ENCODE data around the gene GNAI1.
A peak's percentile ranks its signal among the peaks of the same experiment; 100 is the strongest.

The GNAI1 gene

DNA sequence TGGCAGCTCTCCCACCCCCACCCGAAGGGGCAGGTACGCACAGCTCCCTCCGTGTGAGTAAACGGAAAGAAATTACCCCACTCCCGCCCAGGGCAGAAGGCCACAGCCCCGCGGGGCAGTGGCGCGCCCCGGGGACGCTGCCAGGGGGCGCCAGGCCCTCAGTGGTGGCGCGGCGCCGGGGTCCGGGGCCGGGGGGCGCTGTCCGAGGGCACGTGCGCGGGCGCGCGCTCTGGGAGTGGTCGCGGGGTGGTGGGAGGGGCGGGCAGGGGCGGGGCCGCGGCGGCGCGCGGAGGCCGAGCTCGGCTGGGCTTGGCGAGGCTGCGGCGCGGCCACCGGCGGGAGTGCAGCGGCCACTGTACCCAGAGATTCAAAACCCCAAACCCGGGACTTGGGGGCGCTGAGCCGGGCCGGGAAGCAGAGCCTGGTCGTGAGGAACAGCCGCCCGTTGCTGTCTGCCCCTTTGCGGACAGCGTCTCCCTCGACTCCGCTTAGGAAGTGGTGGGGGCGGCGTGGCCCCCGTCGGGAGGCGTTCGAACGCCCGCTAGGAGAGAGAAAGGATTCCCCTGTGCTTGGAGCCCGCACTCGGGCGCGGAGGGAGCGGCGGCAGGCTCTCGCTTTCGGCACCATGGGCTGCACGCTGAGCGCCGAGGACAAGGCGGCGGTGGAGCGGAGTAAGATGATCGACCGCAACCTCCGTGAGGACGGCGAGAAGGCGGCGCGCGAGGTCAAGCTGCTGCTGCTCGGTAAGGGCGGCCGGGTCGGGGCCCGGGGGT, at the start of gene GNAI1:
Gene GNAI1, plus strand, starts transcription at position 296 of the 773 bp plus-strand sequence. Its CDS starts 330 bp downstream, at position 626.
- peak; percentile 15 for DNase-seq

DNA sequence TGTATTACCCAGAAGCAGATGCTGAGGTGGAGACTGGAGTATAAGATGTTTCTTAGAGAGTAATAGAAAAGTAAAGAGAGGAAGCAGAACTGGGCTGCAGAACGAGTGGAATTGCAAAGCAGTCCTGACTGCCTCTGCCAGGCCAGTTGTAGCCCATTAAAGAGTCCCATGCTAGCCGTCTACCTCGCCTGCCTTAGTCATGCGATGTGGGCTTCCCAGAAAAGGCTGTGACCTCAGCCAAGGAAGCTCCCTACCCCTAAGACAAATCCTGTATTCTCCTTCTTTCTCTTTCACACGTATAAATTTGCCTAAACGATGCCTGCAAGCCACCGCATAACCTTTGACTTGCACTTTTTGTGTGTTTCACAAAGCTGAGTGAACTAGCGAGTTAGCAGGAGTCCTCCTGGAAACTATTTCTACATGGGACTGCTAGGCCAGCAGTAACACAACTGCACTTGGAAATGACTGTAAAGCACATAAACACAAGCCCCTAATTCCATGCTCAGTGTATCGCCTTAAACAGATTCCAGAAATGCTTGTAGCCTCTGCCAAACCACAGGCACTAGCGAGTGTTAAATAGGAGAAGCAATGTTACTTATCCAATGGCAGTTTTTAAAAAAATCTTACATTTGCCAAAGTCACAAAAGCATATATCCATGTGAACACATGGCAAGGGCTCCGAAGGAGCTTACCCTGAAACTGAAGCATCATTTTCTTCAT, 47.4 kb upstream of the GNAI1 start:
- DNase-seq, result no peak

DNA sequence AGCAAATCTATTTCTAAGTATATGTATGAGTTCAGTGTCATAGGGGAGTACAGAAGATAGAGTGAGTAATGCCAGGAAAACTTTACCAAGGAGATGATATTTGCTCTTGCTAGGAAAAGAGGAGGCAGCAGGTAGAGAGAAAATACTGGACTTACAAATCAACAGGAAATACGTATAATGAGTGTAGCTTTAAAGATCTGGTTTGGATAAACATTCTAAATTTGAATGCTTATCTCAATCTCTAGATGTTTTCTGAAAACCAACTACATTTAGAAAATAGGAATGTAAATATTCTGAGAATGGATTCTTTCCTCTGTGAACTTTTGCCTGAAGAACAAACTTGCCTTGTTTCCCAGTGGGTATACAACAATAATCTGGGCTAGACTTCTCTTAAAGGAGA, 46.9 kb upstream of the GNAI1 start:
- no peak for DNase-seq

DNA sequence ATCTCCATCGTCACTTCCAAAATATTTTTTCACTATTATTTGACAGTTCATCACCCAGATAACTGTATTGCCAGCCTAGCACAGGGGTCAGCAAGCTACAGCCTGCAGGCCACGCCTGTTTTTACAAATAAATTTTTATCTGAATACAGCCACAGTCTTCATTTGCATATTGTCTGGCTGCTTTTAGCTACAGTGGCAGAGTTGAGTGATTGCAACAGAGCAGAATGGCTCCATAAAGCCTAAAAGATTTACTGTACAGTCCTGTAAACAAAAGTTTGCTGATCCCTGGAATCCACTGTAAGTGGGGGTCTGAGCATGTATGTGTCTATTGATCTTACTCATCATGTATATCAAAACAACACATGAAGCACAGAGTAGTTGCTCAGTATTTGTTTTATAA, 45.9 kb upstream of the GNAI1 start:
- DNase-seq, result no peak

DNA sequence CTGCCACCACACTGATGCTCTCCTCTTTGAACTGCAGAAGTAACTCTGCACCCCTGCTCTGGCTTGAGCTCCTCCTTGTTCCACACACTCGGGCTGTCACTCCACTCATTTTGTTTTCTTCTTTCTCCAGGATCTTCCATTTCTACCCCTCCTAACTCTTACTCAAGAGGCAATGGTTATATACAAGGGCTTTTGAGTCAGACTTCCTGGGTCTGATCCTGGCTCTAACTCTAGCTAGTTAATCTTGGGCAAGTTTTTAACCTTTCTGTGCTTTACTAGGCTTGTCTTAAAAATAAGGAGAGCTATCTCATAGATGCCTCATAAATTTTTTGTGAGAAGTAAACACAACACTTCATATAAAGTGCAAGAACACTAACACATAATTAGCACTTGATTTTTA, 45.3 kb upstream of the GNAI1 start:
- DNase-seq, result no peak

DNA sequence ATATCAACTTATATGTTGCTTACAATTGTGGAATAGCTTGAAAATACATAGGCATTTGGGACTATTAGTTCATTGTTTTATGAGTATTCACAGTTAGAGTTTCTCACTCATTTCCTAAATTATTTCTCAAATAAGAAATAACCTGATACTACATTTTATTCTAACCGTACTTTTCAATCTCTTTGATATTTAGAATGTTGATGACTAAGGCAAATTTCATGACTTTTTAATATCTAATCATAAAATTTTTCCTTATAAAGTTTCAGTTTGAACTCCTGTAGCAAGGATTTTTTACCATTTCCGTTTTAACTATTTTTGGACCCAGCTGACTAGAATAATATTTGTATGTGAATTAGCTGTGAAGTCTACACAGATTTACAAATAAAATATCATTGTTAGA, 41.3 kb upstream of the GNAI1 start:
- no peak for DNase-seq

DNA sequence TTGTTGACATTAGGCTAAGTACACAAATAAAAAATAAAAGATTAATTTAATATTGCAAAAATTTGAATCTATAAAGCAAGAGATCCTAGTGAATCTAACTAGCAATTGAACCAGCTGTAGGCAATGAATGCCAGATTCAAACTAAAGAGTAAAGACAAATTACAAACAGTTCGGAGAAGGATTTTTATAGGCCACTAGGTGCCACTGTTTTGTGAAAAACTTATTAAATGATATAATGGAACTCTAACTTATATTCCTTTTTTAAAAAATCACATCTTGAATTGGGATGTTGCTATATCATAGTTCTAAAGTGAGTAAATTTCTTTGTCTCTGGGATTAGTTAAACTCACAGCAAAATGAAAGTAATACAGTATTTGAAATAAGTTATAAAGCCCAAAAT, 39.1 kb upstream of the GNAI1 start:
- no peak for DNase-seq

DNA sequence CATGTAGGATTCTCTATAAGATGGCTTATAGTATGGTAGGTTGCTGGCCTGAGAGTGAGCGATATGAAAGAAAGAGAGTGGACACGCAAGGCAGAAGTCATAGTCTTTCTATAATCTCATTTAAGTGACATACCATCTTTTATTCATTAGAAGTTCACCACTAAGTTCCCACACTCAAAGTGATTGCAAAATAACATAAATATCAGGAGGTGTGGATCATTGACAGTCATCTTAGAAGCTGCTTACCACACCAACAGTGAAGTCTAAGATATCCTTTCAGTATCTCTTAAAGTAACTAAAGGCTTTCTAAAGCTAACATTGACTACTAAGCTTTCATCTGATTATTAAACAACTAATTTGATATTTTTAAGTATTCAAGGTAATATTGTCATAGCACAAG, 36.9 kb upstream of the GNAI1 start:
- no peak for DNase-seq

DNA sequence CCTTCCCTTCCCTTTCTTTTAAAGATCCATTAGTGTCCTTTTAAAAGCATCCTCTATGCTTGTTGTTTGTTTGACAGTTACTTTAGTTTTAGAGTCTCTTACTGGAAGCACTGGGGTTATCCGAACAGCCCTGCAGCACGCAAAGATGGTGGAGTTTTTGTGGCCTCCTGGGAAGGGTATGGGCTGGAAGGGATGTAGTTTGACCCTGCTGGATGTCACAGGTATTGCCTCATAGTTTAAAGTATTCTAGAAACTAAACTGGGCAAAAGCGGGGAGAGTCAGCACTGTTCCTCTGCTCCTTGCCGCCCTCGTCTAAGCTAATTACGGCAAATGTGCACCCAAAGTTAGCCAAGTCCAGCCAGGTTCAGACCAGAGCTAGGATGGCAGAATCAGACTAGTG, 35.8 kb upstream of the GNAI1 start:
- no peak for DNase-seq

DNA sequence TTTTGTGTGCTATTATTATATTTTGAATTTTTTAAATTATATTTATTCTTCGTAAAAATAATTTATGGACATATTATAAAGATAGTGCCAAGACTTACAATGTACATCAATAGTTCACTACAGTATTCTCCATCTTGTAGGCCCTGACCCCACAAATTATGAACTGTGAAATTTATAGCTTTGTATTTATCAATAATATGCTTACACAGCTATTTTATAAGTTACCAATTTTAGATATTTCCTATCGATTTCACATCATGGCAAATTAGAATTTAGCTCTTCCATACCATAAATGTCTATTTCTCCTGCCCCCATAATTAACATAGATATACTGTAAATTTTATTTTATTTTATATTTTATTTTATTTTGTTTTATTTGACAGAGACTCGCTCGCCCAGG, 34.4 kb upstream of the GNAI1 start:
- DNase-seq, result no peak

DNA sequence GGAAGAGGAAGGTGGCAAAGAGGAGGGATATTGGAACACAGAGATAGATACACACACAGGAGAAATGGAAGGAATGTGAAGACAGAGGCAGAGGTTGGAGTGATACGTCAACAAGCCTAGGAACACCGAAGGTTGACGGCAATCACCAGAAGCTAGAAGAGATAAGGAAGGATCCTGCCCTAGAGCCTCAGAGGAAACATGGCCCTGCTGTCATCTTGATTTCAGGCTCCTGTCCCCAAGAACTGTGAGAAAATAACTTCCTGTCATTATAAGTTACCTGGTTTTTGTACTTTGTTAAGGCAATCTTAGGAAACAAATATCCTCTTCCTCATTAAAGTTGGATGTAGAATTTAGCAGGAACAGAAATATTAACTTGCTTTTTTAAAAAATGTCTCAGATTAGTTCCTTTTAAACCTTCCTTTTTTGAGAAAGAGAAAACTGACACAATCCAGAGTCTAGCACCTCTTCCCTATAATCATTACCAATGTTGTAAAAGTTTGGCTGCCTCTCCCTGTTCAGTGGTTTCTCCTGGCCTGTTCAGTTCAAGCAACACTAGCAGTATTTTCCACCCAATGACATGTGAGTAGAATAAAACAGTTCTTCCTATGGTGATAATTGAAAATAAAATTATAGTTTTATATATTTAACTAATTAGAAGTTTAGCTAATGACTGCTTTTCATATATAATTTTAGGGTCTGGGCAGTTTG, 28.8 kb upstream of the GNAI1 start:
- DNase-seq, result no peak

DNA sequence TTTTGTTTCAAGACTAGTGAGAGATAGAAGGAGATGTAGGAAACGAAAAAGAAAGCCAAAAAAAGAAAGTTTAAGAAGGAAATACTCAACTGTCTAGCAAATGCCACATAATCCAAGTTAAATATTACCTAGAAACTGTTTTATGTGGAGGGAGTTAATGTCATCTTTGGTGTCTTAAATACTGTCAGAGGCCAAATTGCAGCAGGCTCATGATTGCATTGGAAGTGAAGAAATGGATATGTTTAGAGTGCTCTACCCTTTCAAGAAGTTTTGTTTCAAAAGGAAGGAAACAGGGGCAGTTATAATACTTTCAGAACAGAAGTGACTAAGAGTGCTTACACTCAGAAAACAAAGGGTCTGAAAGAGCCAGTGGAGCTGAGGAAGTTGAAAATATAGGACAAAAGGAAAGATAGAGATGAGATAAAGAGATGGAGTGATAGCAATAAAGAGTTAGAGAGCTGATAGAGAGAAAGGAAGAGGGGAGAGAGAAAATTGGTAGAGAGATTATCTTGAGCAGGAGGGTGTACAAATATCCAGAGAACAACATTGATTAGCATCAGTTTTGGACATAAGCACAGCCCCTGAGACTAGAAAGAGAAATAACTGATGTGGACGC, 28.0 kb upstream of the GNAI1 start:
- no peak for DNase-seq

DNA sequence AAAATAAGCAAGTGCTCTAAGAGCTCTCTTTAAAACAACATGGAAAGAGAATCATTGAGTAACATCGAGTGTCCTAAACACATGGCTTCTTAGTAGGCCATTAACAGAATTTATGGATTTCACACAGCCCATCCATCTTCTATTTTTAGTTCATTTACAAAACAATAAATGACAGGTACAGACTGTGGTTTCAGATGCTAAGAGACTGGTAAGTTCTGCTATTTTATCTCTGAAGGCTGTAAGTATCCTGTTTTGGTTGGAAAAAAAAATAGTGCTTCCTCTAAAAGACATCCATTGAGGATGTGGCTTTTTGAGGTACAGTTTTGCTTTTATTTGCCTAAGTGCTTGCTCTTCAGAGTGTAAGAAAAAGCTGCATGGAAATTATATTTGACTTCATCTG, 27.4 kb upstream of the GNAI1 start:
- no peak for DNase-seq

DNA sequence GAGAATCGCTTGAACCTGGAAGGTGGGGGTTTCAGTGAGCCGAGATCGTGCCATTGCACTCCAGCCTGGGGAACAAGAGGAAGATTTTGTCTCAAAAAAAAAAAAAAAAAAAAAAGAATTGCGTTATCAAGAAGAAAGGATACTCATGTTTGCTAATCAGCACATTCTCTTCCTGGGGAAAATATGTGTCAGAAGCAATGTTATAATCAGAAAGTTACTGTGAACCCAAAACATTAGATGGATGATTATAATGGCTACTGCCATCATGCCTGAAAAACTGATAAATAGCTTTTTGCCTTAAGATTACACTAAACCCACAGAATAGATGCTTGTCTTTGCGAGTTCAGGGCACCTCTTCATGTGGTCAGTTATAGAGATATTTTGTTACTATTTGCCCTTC, 24.3 kb upstream of the GNAI1 start:
- DNase-seq, result no peak

DNA sequence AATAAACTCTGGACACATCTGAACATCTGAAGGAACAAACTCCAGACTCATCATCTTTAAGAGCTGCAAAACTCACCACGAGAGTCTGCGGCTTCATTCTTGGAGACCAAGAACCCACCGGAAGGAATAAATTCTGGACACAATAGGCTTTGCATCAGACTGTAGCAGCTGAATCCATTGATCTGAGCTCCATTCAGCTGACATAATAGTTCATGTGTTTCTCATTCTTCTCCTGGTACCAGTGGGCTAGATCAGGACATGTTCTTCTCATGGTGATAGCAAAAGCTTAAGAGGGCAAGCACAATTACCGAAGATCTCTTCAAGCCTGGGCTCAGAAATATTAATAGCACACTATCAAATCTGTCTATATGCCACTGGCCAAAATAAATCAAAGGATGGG, 20.5 kb upstream of the GNAI1 start:
- DNase-seq, result no peak

DNA sequence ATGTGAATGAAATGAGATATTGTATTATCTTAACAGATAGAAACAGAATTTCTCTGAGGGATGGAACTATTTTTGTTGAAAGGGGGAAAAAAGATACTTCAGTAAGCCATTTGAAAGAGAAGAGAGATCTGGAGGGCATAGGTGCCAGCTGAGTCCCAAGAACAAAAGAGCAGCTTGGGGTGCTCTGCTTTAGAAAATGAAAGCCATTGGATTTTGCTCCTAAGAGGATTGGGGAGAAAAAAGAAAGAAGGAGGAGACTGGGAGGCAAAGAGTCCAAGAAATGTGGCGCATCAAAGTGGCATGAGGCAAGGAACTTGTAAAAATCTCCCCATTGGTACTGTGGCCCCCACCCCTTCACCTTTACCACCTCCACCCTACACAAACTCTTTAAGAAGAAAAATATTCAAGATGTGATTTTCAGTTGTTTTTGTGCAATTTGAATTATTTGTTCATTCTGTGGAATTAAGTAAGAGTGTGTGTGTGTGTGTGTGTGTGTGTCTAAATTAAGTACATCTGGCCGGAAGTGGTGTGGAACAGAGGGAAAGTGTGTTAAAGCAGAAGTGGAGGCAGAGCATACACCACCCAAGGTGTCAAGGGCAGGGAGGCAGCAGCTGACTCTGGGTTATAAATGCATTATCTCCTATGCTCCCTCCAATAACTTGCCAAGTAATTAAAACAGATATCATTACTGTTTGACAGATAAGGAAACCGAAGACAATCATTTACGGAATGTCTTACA, 9.9 kb upstream of the GNAI1 start:
- no peak for DNase-seq

DNA sequence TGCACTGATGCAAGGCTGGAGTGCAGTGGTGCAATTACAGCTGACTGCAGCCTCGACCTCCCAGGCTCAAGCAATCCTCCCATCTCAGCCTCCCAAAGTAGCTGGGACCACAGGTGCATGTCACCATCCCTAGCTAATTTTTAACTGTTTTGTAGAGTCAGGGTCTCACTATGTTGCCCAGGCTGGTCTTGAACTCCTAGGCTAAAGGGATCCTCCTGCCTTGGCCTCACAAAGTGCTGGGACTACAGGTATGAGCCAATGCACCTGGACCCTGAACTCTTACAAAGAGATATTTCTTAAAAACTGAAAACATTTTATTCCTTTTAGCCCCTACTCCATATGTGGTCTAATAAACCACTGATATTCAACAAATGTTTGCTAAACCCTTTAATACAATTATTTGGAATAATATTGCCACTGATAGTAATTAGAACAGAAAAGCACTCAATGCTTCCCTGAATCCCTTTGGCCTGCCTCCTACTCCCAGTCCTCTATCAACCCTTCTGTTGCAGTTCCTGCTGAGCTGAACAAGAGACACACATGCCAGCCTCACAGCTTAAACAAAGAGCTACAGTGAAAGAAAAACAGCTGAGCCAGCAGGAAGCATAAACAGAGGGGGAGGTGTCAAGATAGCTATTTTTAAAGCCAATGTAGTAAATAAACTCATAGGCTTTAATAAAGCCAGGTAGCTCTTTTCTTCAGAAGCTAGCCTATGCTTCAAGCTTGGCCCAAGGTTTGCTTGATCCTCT, 7.0 kb upstream of the GNAI1 start:
- no peak for DNase-seq

DNA sequence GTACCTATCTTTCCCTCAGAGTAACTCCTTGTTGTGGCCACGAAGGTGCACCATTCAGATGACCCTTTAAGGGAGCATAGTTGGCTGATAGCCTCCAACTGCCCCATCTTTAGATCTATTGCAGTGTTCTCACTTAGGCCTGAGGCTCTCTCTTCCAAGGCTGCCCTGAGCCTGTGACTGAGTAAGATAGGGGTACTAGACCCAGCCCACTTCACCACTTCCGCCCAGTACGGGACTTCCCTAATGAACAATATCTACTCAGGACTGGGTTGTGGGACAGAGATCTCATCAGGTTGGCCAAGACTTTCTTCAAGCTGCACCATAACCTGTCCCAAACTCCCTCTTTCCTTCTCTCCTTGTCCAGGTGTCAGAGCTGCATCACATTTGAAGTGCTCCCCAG, 5.7 kb upstream of the GNAI1 start:
- no peak for DNase-seq

DNA sequence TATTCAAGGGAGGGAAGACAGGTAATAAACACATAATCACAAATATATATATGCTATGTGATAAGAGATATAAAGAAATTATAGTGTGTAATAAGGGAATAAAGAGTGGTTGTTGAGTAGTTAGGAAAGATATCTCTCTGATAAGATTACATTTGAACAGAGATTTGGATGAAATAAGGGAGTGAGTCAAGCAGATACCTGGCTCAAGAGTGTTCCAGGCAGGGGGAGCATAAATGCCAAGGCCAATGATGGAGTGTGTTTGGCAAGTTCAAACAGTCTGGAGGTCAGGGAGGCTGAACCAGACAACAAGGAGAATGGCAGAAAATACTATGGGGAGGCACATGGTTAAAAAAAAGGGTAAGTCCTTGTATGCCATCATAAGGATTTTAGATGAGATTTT, 4.8 kb upstream of the GNAI1 start:
- DNase-seq, result no peak

DNA sequence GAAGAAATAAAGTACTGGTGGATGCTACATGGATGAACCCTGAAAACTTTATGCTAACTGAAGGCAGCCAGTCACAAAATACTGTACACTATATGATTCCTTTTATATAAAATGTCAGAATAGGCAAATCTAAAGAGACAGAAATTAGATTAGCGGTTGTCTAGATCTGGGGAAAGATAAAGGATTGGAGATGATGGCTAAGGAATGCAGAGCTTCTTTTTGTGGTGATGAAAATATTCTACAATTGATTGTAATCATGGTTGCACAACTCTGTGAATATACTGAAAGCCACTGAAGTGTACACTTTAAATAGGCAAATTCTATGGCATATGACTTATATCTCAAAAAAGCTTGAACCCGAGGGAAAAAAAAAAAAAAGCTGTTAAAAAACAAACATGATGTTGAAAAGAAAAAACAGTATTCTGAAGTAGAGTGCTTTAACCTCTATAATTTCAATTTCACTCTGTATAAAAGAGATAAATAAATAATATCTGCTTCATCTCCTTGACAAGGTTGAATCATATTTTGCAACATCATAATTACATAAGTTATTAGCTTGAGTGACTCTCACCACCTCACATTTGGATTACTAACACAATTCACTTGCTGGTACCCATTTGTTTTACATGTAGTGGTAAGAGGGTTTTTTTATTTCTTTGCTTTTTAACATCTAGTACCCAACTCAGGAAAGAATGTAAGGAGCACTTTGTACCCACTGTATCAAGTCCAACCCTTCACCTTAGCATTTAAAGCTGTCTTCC, 2.8 kb upstream of the GNAI1 start:
- DNase-seq, result no peak

DNA sequence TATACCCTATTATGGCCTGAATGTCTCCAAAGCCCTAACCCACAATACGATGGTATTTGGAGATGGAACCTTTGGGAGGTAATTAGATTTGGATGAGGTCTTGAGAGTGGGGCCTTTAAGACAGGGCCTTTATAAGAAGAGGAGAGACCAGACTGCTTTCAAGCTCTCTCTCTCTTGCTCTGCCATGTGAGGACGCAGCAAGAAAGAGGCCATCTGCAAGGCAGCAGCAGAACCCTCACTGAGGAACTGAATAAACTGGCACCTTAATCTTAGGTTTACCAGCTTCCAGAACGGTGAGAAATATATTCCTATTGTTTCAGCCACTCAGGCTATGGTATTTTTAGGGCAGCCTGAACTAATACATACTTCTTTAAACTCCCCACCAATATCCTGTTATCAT, 2.0 kb upstream of the GNAI1 start:
- no peak for DNase-seq

All from stimulated activated CD4-positive, alpha-beta T cell treated with anti-CD3 and anti-CD28 coated beads, Interleukin-4, amount 100 ng/mL, for 1 hour (primary cell).